SK-N-MC (cell line): Measurements from ENCODE around the gene SUFU.

ENCODE experiments used
- EZH2 ChIP-seq: fragments of 200-600 bp; sonication (generic); IDR thresholded peaks from one replicate; pipeline ENCODE4 v1.6.1; 2017; ENCODE audit warnings: antibody characterized with exemption
- FOXP2 ChIP-seq: optimal IDR thresholded peaks from 2 replicates; pipeline ENCODE3; 2011; ENCODE audit warnings: mild to moderate bottlenecking, moderate library complexity; ENCODE audit not compliant: insufficient read depth; ENCODE audit errors: extremely low read length, control extremely low read depth
- POLR2AphosphoS5 ChIP-seq: IDR thresholded peaks from 2 replicates; pipeline ENCODE4 v1.6.1; 2012; ENCODE audit warnings: mild to moderate bottlenecking, low read depth, low read length, borderline replicate concordance

- TF ChIP-seq POLR2AphosphoS5, result no peak
- TF ChIP-seq EZH2, result no peak
- no peak for TF ChIP-seq FOXP2
Measured at GRCh38 chr10:102475451-102476040, 28.2 kb upstream of the SUFU start.
